GM20000 (cell line): ENCODE data around the gene INHBA.

Experiments used
- DNase-seq: peaks from one replicate; pipeline ENCODE4 v3.0.0; 2012; ENCODE audit warnings: low spot score
- TF ChIP-seq, protein P1 (sequence below): IDR thresholded peaks from 2 replicates; pipeline ENCODE4 v1.5.1; 2012; ENCODE audit warnings: mild to moderate bottlenecking, control low read depth; ENCODE audit errors: extremely low read depth, missing control alignments

Gene INHBA

DNA sequence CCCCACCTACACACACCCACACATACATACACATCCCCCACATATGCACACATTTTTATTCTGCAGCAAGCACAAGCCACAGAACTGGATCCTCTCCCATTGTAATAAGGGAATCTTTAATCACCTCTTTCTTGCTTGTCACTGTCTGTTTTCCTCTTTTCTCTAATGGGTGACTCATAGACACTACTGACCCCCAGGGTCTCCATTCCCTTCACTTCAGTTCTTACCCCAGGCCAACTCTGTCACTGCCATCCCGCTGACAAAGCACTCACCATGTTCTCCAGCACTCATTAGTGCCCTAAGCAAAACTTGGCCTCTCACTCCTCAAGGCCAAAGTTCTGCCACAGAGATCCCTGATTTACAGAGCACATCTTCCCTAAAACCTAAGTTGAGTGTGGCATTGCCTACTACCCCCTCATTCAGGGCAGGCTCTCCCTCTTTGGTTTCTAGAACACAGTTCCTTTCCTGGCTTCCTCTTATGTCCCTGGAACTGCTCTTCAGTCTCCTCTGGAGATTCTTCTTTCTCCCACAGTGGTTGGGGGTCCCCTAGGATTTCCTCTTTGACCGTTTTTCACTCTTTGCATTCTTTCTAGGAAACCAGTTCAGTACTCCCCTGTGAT is 39.6 kb upstream of the INHBA start:
- no peak for DNase-seq
- TF ChIP-seq, protein P1, sequence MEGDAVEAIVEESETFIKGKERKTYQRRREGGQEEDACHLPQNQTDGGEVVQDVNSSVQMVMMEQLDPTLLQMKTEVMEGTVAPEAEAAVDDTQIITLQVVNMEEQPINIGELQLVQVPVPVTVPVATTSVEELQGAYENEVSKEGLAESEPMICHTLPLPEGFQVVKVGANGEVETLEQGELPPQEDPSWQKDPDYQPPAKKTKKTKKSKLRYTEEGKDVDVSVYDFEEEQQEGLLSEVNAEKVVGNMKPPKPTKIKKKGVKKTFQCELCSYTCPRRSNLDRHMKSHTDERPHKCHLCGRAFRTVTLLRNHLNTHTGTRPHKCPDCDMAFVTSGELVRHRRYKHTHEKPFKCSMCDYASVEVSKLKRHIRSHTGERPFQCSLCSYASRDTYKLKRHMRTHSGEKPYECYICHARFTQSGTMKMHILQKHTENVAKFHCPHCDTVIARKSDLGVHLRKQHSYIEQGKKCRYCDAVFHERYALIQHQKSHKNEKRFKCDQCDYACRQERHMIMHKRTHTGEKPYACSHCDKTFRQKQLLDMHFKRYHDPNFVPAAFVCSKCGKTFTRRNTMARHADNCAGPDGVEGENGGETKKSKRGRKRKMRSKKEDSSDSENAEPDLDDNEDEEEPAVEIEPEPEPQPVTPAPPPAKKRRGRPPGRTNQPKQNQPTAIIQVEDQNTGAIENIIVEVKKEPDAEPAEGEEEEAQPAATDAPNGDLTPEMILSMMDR, result no peak

DNA sequence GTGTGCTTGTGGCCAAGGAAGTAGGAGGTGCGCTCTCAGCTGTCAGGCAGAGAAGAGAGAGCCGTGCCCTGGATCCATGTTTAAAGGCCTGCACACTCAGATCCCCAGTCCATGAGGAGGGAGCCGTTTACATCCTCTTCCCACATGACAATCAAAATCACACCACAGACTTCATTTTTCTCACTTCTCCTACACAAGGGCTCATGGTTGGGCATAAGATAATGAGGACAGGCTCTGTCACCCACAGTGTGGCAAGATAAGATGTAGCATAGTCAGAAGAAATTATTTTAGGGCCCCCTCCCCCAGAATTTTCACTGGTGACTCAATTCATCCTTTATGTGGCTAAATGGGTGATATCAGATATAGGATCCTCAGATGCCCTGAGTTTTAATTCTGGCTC is 35.9 kb upstream of the INHBA start:
- TF ChIP-seq, protein P1, result no peak
- DNase-seq, result no peak

DNA sequence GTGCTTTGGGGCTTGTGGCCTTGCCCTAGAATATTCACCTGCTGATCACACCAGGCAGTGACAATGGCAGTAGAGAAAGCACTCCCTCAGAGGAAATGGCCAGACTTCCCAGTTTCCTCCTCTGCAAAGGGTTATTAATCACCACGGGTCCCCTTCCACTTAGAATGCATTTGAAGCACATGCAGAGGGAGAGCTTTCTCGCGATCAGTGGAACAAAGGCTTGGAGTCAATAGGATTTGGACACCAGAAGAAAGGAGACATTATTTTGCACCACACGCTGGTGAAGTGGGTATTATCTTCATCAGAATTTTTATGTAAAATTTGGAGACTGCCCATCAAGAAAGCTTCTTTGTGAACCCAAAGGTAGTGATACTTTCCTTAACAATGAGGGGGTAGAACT is 35.4 kb upstream of the INHBA start:
- no peak for DNase-seq
- TF ChIP-seq, protein P1, result no peak

DNA sequence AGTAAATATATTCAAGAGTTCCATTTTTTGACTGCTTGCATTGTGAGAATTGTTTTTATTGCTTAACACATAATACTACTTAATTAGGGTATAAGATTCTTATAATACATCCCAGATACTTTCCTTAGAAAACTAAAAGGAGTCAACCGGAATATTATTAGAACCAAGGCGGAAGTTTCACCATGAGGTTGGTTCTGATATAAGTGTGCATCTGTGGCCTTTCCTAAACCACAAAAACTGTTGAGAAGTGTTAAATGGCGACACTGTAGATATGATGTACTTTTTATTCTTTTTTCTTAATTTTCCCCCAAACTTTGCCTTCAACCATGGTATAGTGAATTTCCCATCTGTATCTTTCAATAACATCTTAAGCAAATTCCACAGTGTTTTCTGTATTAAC is 32.3 kb upstream of the INHBA start:
- DNase-seq, result no peak
- TF ChIP-seq, protein P1, result no peak

DNA sequence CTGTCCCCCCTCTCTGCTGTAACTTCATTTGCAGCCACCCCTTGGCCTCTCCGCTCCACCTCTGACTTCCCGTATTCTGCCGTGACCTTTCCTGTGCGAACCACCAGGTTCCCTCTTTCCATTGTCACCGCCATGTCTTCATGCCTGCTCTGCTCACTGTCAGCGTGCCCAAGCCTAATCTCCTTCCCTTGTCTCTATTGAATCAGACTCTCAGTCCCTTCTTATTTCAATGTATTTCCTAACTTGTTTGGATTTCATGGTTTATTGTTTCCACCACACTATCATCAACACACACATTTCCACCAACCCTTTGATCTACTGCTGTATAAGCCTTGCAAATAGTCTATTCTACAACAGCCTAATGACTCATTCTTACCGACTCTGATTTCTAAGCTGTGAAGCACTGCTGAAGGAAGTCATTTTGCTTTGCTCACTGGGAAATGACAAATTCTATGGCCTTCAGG is 30.0 kb upstream of the INHBA start:
- no peak for DNase-seq
- TF ChIP-seq, protein P1, result no peak

DNA sequence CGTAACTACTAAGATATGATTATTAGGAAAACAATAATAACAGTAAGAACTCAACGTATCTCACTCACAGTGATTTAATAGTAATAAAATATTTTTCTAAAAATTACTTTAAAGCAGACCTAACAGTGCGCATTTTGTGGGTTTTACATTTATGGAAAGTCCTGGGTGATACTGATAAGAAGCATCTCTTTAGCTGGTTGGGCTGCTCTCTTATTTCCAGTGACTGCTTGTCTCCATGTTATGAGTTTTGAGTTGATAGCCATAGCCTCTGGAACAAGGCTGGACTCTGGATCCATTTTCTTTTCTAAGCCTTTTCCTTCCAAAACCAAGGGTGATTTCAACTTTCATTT is 29.5 kb upstream of the INHBA start:
- TF ChIP-seq, protein P1, result no peak
- DNase-seq, result no peak

DNA sequence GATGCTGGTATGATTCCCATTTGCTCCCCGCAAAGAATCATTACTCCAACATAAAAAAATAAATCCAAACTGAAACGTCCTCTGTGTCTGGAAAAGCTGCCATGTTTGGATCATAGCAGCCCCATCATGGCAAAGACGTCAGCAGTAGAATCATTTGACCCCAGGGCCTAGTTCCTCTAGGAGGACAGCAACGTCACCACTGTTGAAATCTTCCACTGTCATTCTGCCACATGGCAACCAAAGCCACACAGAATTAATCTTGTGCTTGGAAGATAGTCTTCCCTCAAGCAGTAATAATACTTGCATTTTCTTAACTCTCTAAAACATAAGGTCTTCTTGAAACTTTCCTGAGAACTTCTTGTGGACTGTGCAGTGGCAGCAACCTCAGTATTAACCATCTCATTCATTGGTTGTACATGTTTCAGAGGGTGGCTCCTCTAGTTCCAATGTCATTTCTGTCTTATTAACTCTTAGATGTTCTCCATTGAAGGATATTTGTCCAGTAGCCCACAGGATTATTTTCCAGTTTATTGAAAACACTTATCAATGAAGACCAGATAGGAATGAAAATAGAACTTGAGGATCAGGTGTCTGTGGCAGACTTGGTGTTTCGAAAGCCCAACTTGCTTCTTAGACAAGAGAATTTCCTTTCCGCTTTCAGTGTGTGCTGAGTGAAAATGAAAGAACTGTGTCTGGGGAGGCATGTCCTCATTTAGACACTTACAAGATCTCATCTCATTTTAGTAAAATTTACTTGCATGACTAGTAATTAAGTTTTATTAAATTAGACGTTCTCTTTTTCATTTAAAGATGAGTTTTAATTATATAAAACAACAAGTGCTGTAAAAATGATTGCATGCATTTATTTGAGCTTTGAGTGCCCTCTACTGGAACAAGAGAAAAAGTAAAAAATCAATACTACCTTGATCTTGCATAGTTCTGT is 28.9 kb upstream of the INHBA start:
- DNase-seq, result peak; percentile 60
- TF ChIP-seq, protein P1, result no peak
